ENCODE measurements around the gene RBMS1. TPM values are rescaled to one million over a fixed set of nuclear protein-coding genes. Genes with fewer than 3 reads are reported as not detected.

Gene RBMS1
- total and polyA plus RNA-seq, 2 experiments from 2014 or later = 55.5 to 94.8 TPM

GRCh38 chr2:160473468-160474318, 19.9 kb downstream of the RBMS1 start:
- H2AFZ ChIP-seq = no peak overlapping the region
- H3K4me3 ChIP-seq = no peak overlapping the region
- Mint-ChIP-seq H3K9me3 (no peaks in the 10 kb centered on the region), H3K36me3 (ENCODE audit: low read depth) (no peaks in the 10 kb centered on the region), H3K4me3 (no peak overlapping the region), H3K27me3 (ENCODE audit: insufficient read depth, low read depth, poor library complexity) (peaks cover 2% of the 10 kb centered on the region), H3K27ac (peak overlapping the region; percentile 72), H3K4me1 (peaks cover 55% of the 10 kb centered on the region)
- TF ChIP-seq CREB1 (CRISPR knock-in tag; IDR thresholded peaks at IDR 0.05; ENCODE audit: low read depth) (no peak), EZH2phosphoT487 (IDR thresholded peaks at IDR 0.05; ENCODE audit: unreplicated experiment) (no peak), CTCF (conservative IDR thresholded peaks at IDR 0.05; ENCODE audit: low read depth in 2 of 2) (no peak), ZNF331 (CRISPR knock-in tag; IDR thresholded peaks at IDR 0.05; ENCODE audit: low read depth) (no peak), ZNF114 (CRISPR knock-in tag; IDR thresholded peaks at IDR 0.05) (no peak), ZNF462 (CRISPR knock-in tag; IDR thresholded peaks at IDR 0.05) (no peak), STAT1 (IDR thresholded peaks at IDR 0.05; ENCODE audit: unreplicated experiment) (no peak), EZH2 (IDR thresholded peaks at IDR 0.05; ENCODE audit: low read depth, unreplicated experiment) (no peak), NANOG (IDR thresholded peaks at IDR 0.05; ENCODE audit: borderline replicate concordance) (no peak)
- 0 out of 2 replicates have a peak overlapping the region, but pooled peaks have one; percentile 6 for H3K27ac ChIP-seq (ENCODE audit: low read depth)
- H3K79me2 ChIP-seq (replicated peaks; ENCODE audit: insufficient read depth) = peaks cover 94% of the 10 kb centered on the region
- no peaks in the 10 kb centered on the region for H3K9me2 ChIP-seq (ENCODE audit: insufficient read depth)
- H3F3A ChIP-seq (replicated peaks; ENCODE audit: low read depth) = no peaks in the 10 kb centered on the region
- no peak for ATAC-seq
- peaks cover 3% of the 10 kb centered on the region; the same call in 1 of the 2 replicates for H4K20me1 ChIP-seq (replicated peaks; ENCODE audit: insufficient read depth)
- H3K4me1 ChIP-seq (ENCODE audit: insufficient read depth) = peaks cover 31% of the 10 kb centered on the region
- H3K4me2 ChIP-seq = peak overlapping the region; percentile 40
- H3K36me3 ChIP-seq (ENCODE audit: insufficient read depth) = no peaks in the 10 kb centered on the region
- H3K27me3 ChIP-seq (ENCODE audit: insufficient read depth) = no peaks in the 10 kb centered on the region
- no peak for DNase-seq (ENCODE audit: low spot score)

All from GM23338 (cell line).